IMR-90 (cell line): ENCODE data around the gene CAMK2D. TPM values are rescaled to one million over a fixed set of nuclear protein-coding genes. Genes with fewer than 3 reads are reported as not detected.

Source experiments
- ATAC-seq: fragments of 200-7000 bp; cut with Tn5 transposase; 2 replicates; pipeline ENCODE4 v1.9.1; 2020; ENCODE audit warnings: low read depth, mild to moderate bottlenecking, moderate library complexity
- BruUV-seq: library from RNA; stranded (reverse); fragments of 400-500 nt; replicated peaks from 2 replicates; lab custom pipeline; 2021; lab: Mats Ljungman, UMichigan
- CTCF ChIA-PET: fragments of 300-600 bp; formaldehyde crosslinking; extraction: SDS; loops from one replicate; lab custom pipeline; 2021; ENCODE audit warnings: antibody characterized with exemption; lab: Yijun Ruan, JAX
- POLR2A ChIA-PET: fragments of 300-600 bp; sonication (Branson Sonifier 250); formaldehyde crosslinking; loops from one replicate; lab custom pipeline; 2022; ENCODE audit warnings: antibody characterized with exemption; ENCODE audit not compliant: unreplicated experiment; lab: Charles Lee
- DNase-seq: peaks from one replicate; pipeline ENCODE4 v3.0.0; 2013
- H2AFZ ChIP-seq: replicated peaks from 2 replicates; pipeline ENCODE3; 2013; ENCODE audit warnings: low read length, mild to moderate bottlenecking; ENCODE audit not compliant: poor library complexity
- H2AK5ac ChIP-seq: 2 replicates; pipeline ENCODE4 v1.6.1; 2013; ENCODE audit warnings: low read depth, low read length, inconsistent platforms
- H2AK9ac ChIP-seq: replicated peaks from 2 replicates; pipeline ENCODE3; 2013; ENCODE audit warnings: mild to moderate bottlenecking, low read depth, low read length, moderate library complexity; ENCODE audit not compliant: poor library complexity
- H2BK120ac ChIP-seq: 2 replicates; pipeline ENCODE4 v1.6.1; 2013; ENCODE audit warnings: low read depth, low read length, inconsistent platforms
- H2BK15ac ChIP-seq: 3 replicates; pipeline ENCODE4 v1.6.1; 2013; ENCODE audit warnings: low read depth, low read length, inconsistent platforms
- H2BK20ac ChIP-seq: 2 replicates; pipeline ENCODE4 v1.6.1; 2013; ENCODE audit warnings: low read depth, mild to moderate bottlenecking, inconsistent platforms, low read length, moderate library complexity
- H2BK5ac ChIP-seq: 2 replicates; pipeline ENCODE4 v1.6.1; 2013; ENCODE audit warnings: mild to moderate bottlenecking, low read depth, low read length, inconsistent platforms; ENCODE audit not compliant: poor library complexity, severe bottlenecking
- H3K14ac ChIP-seq: replicated peaks from 2 replicates; pipeline ENCODE4 v1.6.1; 2013; ENCODE audit warnings: low read depth, low read length, inconsistent platforms
- H3K18ac ChIP-seq: 2 replicates; pipeline ENCODE4 v1.6.1; 2013; ENCODE audit warnings: low read depth, low read length, control low read depth
- H3K23ac ChIP-seq: 2 replicates; pipeline ENCODE4 v1.6.1; 2013; ENCODE audit warnings: low read depth, low read length, inconsistent platforms
- H3K27ac ChIP-seq: 2 replicates; pipeline ENCODE4 v1.5.1; 2013; ENCODE audit warnings: mild to moderate bottlenecking, control low read depth, low read length; ENCODE audit not compliant: insufficient read depth
- H3K27me3 ChIP-seq: 2 replicates; pipeline ENCODE4 v1.6.1; 2013; ENCODE audit warnings: low read length; ENCODE audit not compliant: control insufficient read depth, insufficient read depth
- H3K36me3 ChIP-seq: 2 replicates; pipeline ENCODE4 v1.6.1; 2013; ENCODE audit warnings: low read length, mixed read lengths; ENCODE audit not compliant: control insufficient read depth, insufficient read depth
- H3K4ac ChIP-seq: 2 replicates; pipeline ENCODE4 v1.6.1; 2013; ENCODE audit warnings: low read depth, low read length, inconsistent platforms
- H3K4me1 ChIP-seq: 2 replicates; pipeline ENCODE4 v1.6.1; 2013; ENCODE audit warnings: low read length, mixed read lengths; ENCODE audit not compliant: control insufficient read depth, insufficient read depth
- H3K4me2 ChIP-seq: 2 replicates; pipeline ENCODE4 v1.6.1; 2013; ENCODE audit warnings: low read depth, mild to moderate bottlenecking, control low read depth, low read length, moderate library complexity
- H3K4me3 ChIP-seq: 2 replicates; pipeline ENCODE4 v1.5.1; 2013; ENCODE audit warnings: low read depth, mild to moderate bottlenecking, control low read depth, low read length, moderate library complexity; ENCODE audit not compliant: insufficient read depth
- H3K56ac ChIP-seq: 2 replicates; pipeline ENCODE4 v1.6.1; 2013; ENCODE audit warnings: low read length, inconsistent platforms; ENCODE audit not compliant: insufficient read depth; ENCODE audit errors: extremely low read depth
- H3K79me1 ChIP-seq, 2 experiments: 2 replicates each; pipeline ENCODE4 v1.6.1; 2013; ENCODE audit warnings: low read length in 2 of 2, inconsistent platforms in 1 of 2, low read depth in 1 of 2
- H3K9ac ChIP-seq: 2 replicates; pipeline ENCODE4 v1.6.1; 2013; ENCODE audit warnings: low read depth, low read length, control low read depth
- H3K9me1 ChIP-seq: 2 replicates; pipeline ENCODE4 v1.6.1; 2013; ENCODE audit warnings: low read length, inconsistent platforms; ENCODE audit not compliant: insufficient read depth
- H3K9me3 ChIP-seq: 2 replicates; pipeline ENCODE4 v1.6.1; 2013; ENCODE audit warnings: low read length; ENCODE audit not compliant: control insufficient read depth, insufficient read depth
- H4K20me1 ChIP-seq: 2 replicates; pipeline ENCODE4 v1.6.1; 2013; ENCODE audit warnings: low read length, inconsistent platforms; ENCODE audit not compliant: insufficient read depth
- H4K5ac ChIP-seq: 2 replicates; pipeline ENCODE4 v1.6.1; 2013; ENCODE audit warnings: mild to moderate bottlenecking, low read depth, low read length, control low read depth
- H4K8ac ChIP-seq, 2 experiments: 2 replicates each; pipeline ENCODE4 v1.6.1; 2013; ENCODE audit warnings: low read depth in 2 of 2, low read length in 2 of 2, control low read depth in 1 of 2, inconsistent platforms in 1 of 2
- H4K91ac ChIP-seq: 2 replicates; pipeline ENCODE4 v1.6.1; 2013; ENCODE audit warnings: low read depth, low read length, inconsistent platforms; ENCODE audit not compliant: insufficient read depth
- BHLHE40 ChIP-seq: fragments of 150-350 bp; IDR thresholded peaks from 2 replicates; pipeline ENCODE4 v1.6.1; 2016; ENCODE audit warnings: mild to moderate bottlenecking, low read depth, low read length
- CTCF ChIP-seq: conservative IDR thresholded peaks from 2 replicates; pipeline ENCODE4 v1.5.1; 2012; ENCODE audit warnings: mild to moderate bottlenecking, low read depth, low read length, improper control_type of control experiment
- FOS ChIP-seq: fragments of 150-350 bp; IDR thresholded peaks from 2 replicates; pipeline ENCODE4 v1.6.1; 2016; ENCODE audit warnings: low read depth, low read length
- MXI1 ChIP-seq: IDR thresholded peaks from 2 replicates; pipeline ENCODE4 v1.6.1; 2012; ENCODE audit warnings: low read depth, mild to moderate bottlenecking, low read length, moderate library complexity, borderline replicate concordance
- NFE2L2 ChIP-seq: fragments of 150-350 bp; IDR thresholded peaks from 2 replicates; pipeline ENCODE4 v1.6.1; 2016; ENCODE audit warnings: low read depth, mild to moderate bottlenecking, low read length
- POLR2A ChIP-seq: IDR thresholded peaks from 2 replicates; pipeline ENCODE4 v1.6.1; 2012; ENCODE audit warnings: mild to moderate bottlenecking, low read depth, low read length
- RCOR1 ChIP-seq: IDR thresholded peaks from 2 replicates; pipeline ENCODE4 v1.6.1; 2012; ENCODE audit warnings: mild to moderate bottlenecking, low read length, improper control_type of control experiment; ENCODE audit not compliant: insufficient replicate concordance
- SMC3 ChIP-seq: fragments of 150-350 bp; IDR thresholded peaks from 2 replicates; pipeline ENCODE4 v1.6.1; 2016; ENCODE audit warnings: low read depth, mild to moderate bottlenecking, antibody characterized with exemption, low read length, moderate library complexity
- USF2 ChIP-seq: fragments of 150-350 bp; IDR thresholded peaks from 2 replicates; pipeline ENCODE4 v1.6.1; 2017; ENCODE audit warnings: mild to moderate bottlenecking, antibody characterized with exemption, low read length, low read depth
- WGBS, 2 experiments: methylation state at CpG; one replicate each; pipeline versions ENCODE4 v1.1.5 to v1.1.7; 2013; ENCODE audit warnings: missing lambda C conversion rate in 2 of 2; ENCODE audit not compliant: insufficient read length in 1 of 2; ENCODE audit errors: extremely low coverage in 2 of 2; 5-methylcytosine and 5-hydroxymethylcytosine counted together
- dilution Hi-C: fragments of 300-500 bp; cut with HindIII; formaldehyde crosslinking; loops from one replicate; pipeline ENCODE4 v1.14.3; 2018; ENCODE audit warnings: low sequenced_read_pairs; ENCODE audit not compliant: unreplicated experiment
- in situ Hi-C: fragments of 300-500 bp; cut with MboI; formaldehyde crosslinking; loops from 3 replicates; pipeline ENCODE4 v1.14.3; 2019; ENCODE audit warnings: low sequenced_read_pairs, inconsistent platforms, mixed read lengths
- intact Hi-C: fragments of 100-400 bp; cut with micrococcal nuclease; formaldehyde crosslinking; loops from 2 replicates; pipeline ENCODE4 v1.10.0; 2022
- polyA plus RNA-seq, 3 experiments: library from polyadenylated mRNA; depleted of rRNA; stranded (reverse); fragments of >200 nt; gene quantifications; 2 replicates each; pipeline ENCODE4 v1.2.3, GENCODE V29; 2012; ENCODE audit warnings: low replicate concordance in 1 of 3
- total RNA-seq: library from RNA; depleted of rRNA; stranded (reverse); fragments of >200 nt; gene quantifications from 2 replicates; pipeline ENCODE4 v1.2.3, GENCODE V29; 2012

CAMK2D gene
- total and polyA plus RNA-seq, 2 of the 4 experiments (the other 2 are of a cell fraction) = 44.6 to 156 TPM

- no CpG with 5 or more reads among the region's 12 CpGs for WGBS, 2 experiments
- no TSS peak for BruUV-seq
Observed at GRCh38 chr4:113480109-113480508, 281.4 kb downstream of the CAMK2D start.

More at GRCh38 chr4:113480109-113480508, 281.4 kb downstream of the CAMK2D start:
- no peak overlapping the region for H3K4me3 ChIP-seq
- no peaks in the 10 kb centered on the region for H4K20me1 ChIP-seq
- no peak overlapping the region for H4K8ac ChIP-seq
- ChIA-PET CTCF (no interaction called here), POLR2A (no interaction called here)
- in situ Hi-C loops = no loop called here
- H3K9me3 ChIP-seq = peaks cover 8% of the 10 kb centered on the region
- intact Hi-C loops = no loop called here
- DNase-seq = no peak
- no peak overlapping the region for H4K5ac ChIP-seq
- H2BK120ac ChIP-seq = no peak overlapping the region
- H2BK15ac ChIP-seq = no peak overlapping the region
- H3K18ac ChIP-seq = no peak overlapping the region
- no peak overlapping the region for H2BK20ac ChIP-seq
- H3K9me1 ChIP-seq = no peaks in the 10 kb centered on the region
- TF ChIP-seq USF2 = no peak
- no peak for TF ChIP-seq CTCF
- TF ChIP-seq NFE2L2 = no peak
- no peak for TF ChIP-seq MXI1
- no peak for TF ChIP-seq SMC3
- no peak for TF ChIP-seq POLR2A
- no peak for TF ChIP-seq BHLHE40
- TF ChIP-seq FOS = no peak
- TF ChIP-seq RCOR1 = no peak
- peaks cover 6% of the 10 kb centered on the region for H3K36me3 ChIP-seq
- H3K4me2 ChIP-seq = no peak overlapping the region
- no peaks in the 10 kb centered on the region for H3K4me1 ChIP-seq
- no peak overlapping the region for H2AK5ac ChIP-seq
- H3K56ac ChIP-seq = no peak overlapping the region
- no peak overlapping the region for H3K14ac ChIP-seq
- no peak overlapping the region for H2AFZ ChIP-seq
- H3K27ac ChIP-seq = no peak overlapping the region
- H2BK5ac ChIP-seq = no peak overlapping the region
- H4K91ac ChIP-seq = no peak overlapping the region
- H3K23ac ChIP-seq = no peak overlapping the region
- H3K79me1 ChIP-seq = peaks cover 0 to 5% of the 10 kb centered on the region in 2 experiments; a peak in 1 of 4 replicates
- dilution Hi-C loops = no loop called here
- H3K27me3 ChIP-seq = no peaks in the 10 kb centered on the region
- no peak overlapping the region for H3K9ac ChIP-seq
- H2AK9ac ChIP-seq = no peak overlapping the region
- ATAC-seq = no peak
- no peak overlapping the region for H3K4ac ChIP-seq
